HTERT RPE-1 (cell line): ENCODE measurements around the gene BRD3OS.

ENCODE experiments used
- in situ Hi-C: fragments of 300-500 bp; cut with MboI; formaldehyde crosslinking; loops from 4 replicates; pipeline ENCODE4 v1.14.3; 2020; ENCODE audit warnings: low sequenced_read_pairs

The BRD3OS gene

GRCh38 chr9:134024828-134025605 is at the start of gene BRD3OS:
TSS of gene BRD3OS (plus strand) at chr9:134025481. CDS start at chr9:134026748, 1,267 bp downstream.
- in situ Hi-C loops = no loop called here

- in situ Hi-C loops = no loop called here
These were observed 49.8 kb upstream of the BRD3OS start for GRCh38 chr9:133975511-133975910.

GRCh38 chr9:133976191-133976861 is 49.0 kb upstream of the BRD3OS start:
- in situ Hi-C loops = no loop called here

- in situ Hi-C loops = no loop called here
These were observed 48.4 kb upstream of the BRD3OS start for GRCh38 chr9:133976887-133977286.

GRCh38 chr9:133977421-133978201 is 47.7 kb upstream of the BRD3OS start:
- in situ Hi-C loops = no loop called here

GRCh38 chr9:133978226-133978898 is 46.9 kb upstream of the BRD3OS start:
- in situ Hi-C loops = no loop called here

- in situ Hi-C loops = no loop called here
These were observed 46.4 kb upstream of the BRD3OS start for GRCh38 chr9:133978899-133979272.

GRCh38 chr9:133979273-133979920 is 45.9 kb upstream of the BRD3OS start:
- in situ Hi-C loops = no loop called here

GRCh38 chr9:133979921-133980863 is 45.1 kb upstream of the BRD3OS start:
- in situ Hi-C loops = no loop called here

- in situ Hi-C loops = no loop called here
These were observed 44.3 kb upstream of the BRD3OS start for GRCh38 chr9:133980864-133981588.

GRCh38 chr9:133981589-133981957 is 43.7 kb upstream of the BRD3OS start:
- in situ Hi-C loops = no loop called here

GRCh38 chr9:133981958-133982681 is 43.2 kb upstream of the BRD3OS start:
- in situ Hi-C loops = no loop called here

- in situ Hi-C loops = no loop called here
These were observed 42.1 kb upstream of the BRD3OS start for GRCh38 chr9:133982971-133983720.

GRCh38 chr9:133986061-133986460 is 39.2 kb upstream of the BRD3OS start:
- in situ Hi-C loops = no loop called here

GRCh38 chr9:133986774-133987445 is 38.4 kb upstream of the BRD3OS start:
- in situ Hi-C loops = no loop called here

- in situ Hi-C loops = no loop called here
These were observed 37.9 kb upstream of the BRD3OS start for GRCh38 chr9:133987446-133987788.
